Measurements from ENCODE around the gene CLCN7. TPM values are rescaled to one million over a fixed set of nuclear protein-coding genes. Genes with fewer than 3 reads are reported as not detected.

Gene CLCN7
- total and polyA plus RNA-seq, 2 of the 13 experiments (the other 11 are each of a cell fraction or from before 2014, with no cell fraction given) = 24.6 to 25.1 TPM

DNA sequence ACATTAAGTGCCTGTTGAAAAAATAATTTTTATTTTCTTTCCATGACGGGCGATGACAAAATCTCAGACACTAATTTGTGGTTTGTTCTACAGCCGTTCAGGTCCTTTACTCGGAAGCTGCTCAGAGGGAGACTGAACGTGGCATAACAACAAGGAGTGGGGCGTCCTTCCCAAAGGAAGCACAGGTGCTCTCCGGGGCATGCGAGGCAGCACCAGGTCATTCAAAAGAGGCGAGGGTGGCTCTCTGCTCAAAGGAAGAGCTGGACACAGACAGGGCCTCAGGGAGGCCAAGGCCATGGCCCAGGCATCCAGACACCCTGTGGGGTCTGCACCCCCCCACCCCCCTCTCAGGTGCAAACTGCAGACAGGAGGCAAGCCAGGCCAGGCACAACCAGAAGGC is 76.5 kb downstream of the CLCN7 start:
- ChIA-PET CTCF (ENCODE audit: low intra/inter-chr PET ratio, low total read pairs) (no interaction called here), POLR2A (no interaction called here)
- Histone ChIP-seq H3K4me3 (replicated peaks in 1 of 3; ENCODE audit: insufficient read depth in 1 of 3, low read depth in 2 of 3, low read length in 3 of 3) (no peak overlapping the region), H3K4me2 (ENCODE audit: low read depth, low read length) (no peak overlapping the region), H3K79me2 (ENCODE audit: insufficient read depth, low read length) (no peaks in the 10 kb centered on the region), H3K36me3 (replicated peaks in 1 of 2; ENCODE audit: control insufficient read depth in 1 of 2, insufficient read depth in 2 of 2, low read length in 2 of 2) (peaks cover 10 to 15% of the 10 kb centered on the region in 2 experiments; a peak in 4 of 5 replicates), H4K20me1 (ENCODE audit: insufficient read depth, low read length) (no peaks in the 10 kb centered on the region), H3K27me3 (ENCODE audit: control insufficient read depth in 1 of 2, insufficient read depth in 2 of 2, low read length in 2 of 2) (no peaks in the 10 kb centered on the region), H3K9me3 (ENCODE audit: low read length) (no peaks in the 10 kb centered on the region), H2AFZ (ENCODE audit: low read length) (no peak overlapping the region), H3K9ac (ENCODE audit: insufficient read depth, low read depth, low read length) (no peak overlapping the region), H3K4me1 (ENCODE audit: insufficient read depth, low read length) (no peaks in the 10 kb centered on the region), H3K27ac (ENCODE audit: extremely low read length, insufficient read depth, low read length) (no peak overlapping the region)
- intact Hi-C loops (cut with micrococcal nuclease; ENCODE audit: unreplicated experiment) = no loop called here
- ATAC-seq (no peak), FAIRE-seq (no peak), DNase-seq (ENCODE audit: low spot score) (no peak)
- WGBS (ENCODE audit: low lambda C conversion rate) = 95% methylated on average over 9 of the region's 9 CpGs
- in situ Hi-C loops (cut with HindIII; ENCODE audit: extremely low pct_ligation_motif_present, low pct_unique_long_range_greater_than_20kb) = no loop called here
- TF ChIP-seq ZNF329 (CRISPR knock-in tag; IDR thresholded peaks at IDR 0.05; ENCODE audit: low read depth) (no peak), POGZ (CRISPR knock-in tag; IDR thresholded peaks at IDR 0.05) (no peak), KMT2A (CRISPR knock-in tag; IDR thresholded peaks at IDR 0.05) (no peak), ARNT2 (CRISPR knock-in tag; IDR thresholded peaks at IDR 0.05; ENCODE audit: low read depth) (no peak), RELA (CRISPR knock-in tag; IDR thresholded peaks at IDR 0.05) (no peak), ZNF326 (CRISPR knock-in tag; IDR thresholded peaks at IDR 0.05; ENCODE audit: borderline replicate concordance) (no peak), ZNF546 (CRISPR knock-in tag; conservative IDR thresholded peaks at IDR 0.05) (no peak), CCDC6 (CRISPR knock-in tag; IDR thresholded peaks at IDR 0.05) (no peak), RFXAP (CRISPR knock-in tag; IDR thresholded peaks at IDR 0.05; ENCODE audit: borderline replicate concordance) (no peak), JUN (CRISPR knock-in tag; IDR thresholded peaks at IDR 0.05) (no peak), GFI1 (CRISPR knock-in tag; IDR thresholded peaks at IDR 0.05; ENCODE audit: borderline replicate concordance) (no peak), HNRNPUL1 (IDR thresholded peaks at IDR 0.05; ENCODE audit: low read depth, low read length) (no peak), DMAP1 (CRISPR knock-in tag; IDR thresholded peaks at IDR 0.05) (no peak), ZSCAN20 (CRISPR knock-in tag; IDR thresholded peaks at IDR 0.05; ENCODE audit: borderline replicate concordance) (no peak), MBD4 (IDR thresholded peaks at IDR 0.05; ENCODE audit: borderline replicate concordance, low read length) (no peak), THAP11 (CRISPR knock-in tag; IDR thresholded peaks at IDR 0.05) (no peak)
- TF ChIP-seq, protein P1, sequence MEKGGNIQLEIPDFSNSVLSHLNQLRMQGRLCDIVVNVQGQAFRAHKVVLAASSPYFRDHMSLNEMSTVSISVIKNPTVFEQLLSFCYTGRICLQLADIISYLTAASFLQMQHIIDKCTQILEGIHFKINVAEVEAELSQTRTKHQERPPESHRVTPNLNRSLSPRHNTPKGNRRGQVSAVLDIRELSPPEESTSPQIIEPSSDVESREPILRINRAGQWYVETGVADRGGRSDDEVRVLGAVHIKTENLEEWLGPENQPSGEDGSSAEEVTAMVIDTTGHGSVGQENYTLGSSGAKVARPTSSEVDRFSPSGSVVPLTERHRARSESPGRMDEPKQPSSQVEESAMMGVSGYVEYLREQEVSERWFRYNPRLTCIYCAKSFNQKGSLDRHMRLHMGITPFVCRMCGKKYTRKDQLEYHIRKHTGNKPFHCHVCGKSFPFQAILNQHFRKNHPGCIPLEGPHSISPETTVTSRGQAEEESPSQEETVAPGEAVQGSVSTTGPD (CRISPR knock-in tag; IDR thresholded peaks at IDR 0.05) = no peak
- TF ChIP-seq, protein P2, sequence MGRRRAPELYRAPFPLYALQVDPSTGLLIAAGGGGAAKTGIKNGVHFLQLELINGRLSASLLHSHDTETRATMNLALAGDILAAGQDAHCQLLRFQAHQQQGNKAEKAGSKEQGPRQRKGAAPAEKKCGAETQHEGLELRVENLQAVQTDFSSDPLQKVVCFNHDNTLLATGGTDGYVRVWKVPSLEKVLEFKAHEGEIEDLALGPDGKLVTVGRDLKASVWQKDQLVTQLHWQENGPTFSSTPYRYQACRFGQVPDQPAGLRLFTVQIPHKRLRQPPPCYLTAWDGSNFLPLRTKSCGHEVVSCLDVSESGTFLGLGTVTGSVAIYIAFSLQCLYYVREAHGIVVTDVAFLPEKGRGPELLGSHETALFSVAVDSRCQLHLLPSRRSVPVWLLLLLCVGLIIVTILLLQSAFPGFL (CRISPR knock-in tag; IDR thresholded peaks at IDR 0.05) = no peak
- BruUV-seq (replicated peaks) = no TSS peak
